Thoracic aorta (tissue), 2 donors: Measurements from ENCODE around the gene TTC39B. TPM values are rescaled to one million over a fixed set of nuclear protein-coding genes. Genes with fewer than 3 reads are reported as not detected.

Source experiments
- ATAC-seq: fragments of 150-250 bp; one replicate; pipeline ENCODE4 v1.8.0; 2017; ENCODE audit warnings: low read depth; ENCODE audit not compliant: insufficient number of reproducible peaks, low FRiP score
- DNase-seq: peaks from one replicate; pipeline ENCODE4 v3.0.0-alpha.2; 2020; ENCODE audit warnings: low spot score
- H3K27ac ChIP-seq, 2 donors: fragments of 200-600 bp; sonication (generic); 1 replicate in 1 of 2; 2 replicates in 1 of 2; pipeline ENCODE4 v1.5.1; 2016; ENCODE audit warnings: mild to moderate bottlenecking in 2 of 2, moderate library complexity in 2 of 2
- H3K27me3 ChIP-seq: fragments of 200-600 bp; sonication (generic); replicated peaks from 2 replicates; pipeline ENCODE4 v1.6.0; 2016; ENCODE audit warnings: mild to moderate bottlenecking; ENCODE audit not compliant: insufficient read depth
- H3K36me3 ChIP-seq: fragments of 200-600 bp; sonication (generic); one replicate; pipeline ENCODE4 v1.5.1; 2016
- H3K4me1 ChIP-seq, 2 donors: fragments of 200-600 bp; sonication (generic); 1 replicate in 1 of 2; 2 replicates in 1 of 2; pipeline versions ENCODE4 v1.5.1 to v1.6.0; 2016; ENCODE audit warnings: low read depth in 2 of 2, mild to moderate bottlenecking in 1 of 2; ENCODE audit not compliant: control insufficient read depth in 1 of 2
- H3K4me3 ChIP-seq: fragments of 200-600 bp; sonication (generic); 2 replicates; pipeline ENCODE4 v1.5.1; 2016; ENCODE audit warnings: mild to moderate bottlenecking
- H3K9me3 ChIP-seq: fragments of 200-600 bp; sonication (generic); 2 replicates; pipeline ENCODE4 v1.5.1; 2016
- total RNA-seq, 2 donors: library from RNA; depleted of rRNA; stranded (reverse); fragments of >200 nt; gene quantifications; one replicate each; pipeline versions ENCODE4 v1.1.0 to v1.2.3, GENCODE V29; 2016
- TF ChIP-seq, protein P1 (sequence below): fragments of 200-600 bp; sonication (generic); IDR thresholded peaks from one replicate; pipeline ENCODE4 v1.5.1; 2019; ENCODE audit warnings: antibody characterized with exemption

The TTC39B gene
- total RNA-seq, 2 donors from 2014 or later = 24.2 to 46.7 TPM

DNA sequence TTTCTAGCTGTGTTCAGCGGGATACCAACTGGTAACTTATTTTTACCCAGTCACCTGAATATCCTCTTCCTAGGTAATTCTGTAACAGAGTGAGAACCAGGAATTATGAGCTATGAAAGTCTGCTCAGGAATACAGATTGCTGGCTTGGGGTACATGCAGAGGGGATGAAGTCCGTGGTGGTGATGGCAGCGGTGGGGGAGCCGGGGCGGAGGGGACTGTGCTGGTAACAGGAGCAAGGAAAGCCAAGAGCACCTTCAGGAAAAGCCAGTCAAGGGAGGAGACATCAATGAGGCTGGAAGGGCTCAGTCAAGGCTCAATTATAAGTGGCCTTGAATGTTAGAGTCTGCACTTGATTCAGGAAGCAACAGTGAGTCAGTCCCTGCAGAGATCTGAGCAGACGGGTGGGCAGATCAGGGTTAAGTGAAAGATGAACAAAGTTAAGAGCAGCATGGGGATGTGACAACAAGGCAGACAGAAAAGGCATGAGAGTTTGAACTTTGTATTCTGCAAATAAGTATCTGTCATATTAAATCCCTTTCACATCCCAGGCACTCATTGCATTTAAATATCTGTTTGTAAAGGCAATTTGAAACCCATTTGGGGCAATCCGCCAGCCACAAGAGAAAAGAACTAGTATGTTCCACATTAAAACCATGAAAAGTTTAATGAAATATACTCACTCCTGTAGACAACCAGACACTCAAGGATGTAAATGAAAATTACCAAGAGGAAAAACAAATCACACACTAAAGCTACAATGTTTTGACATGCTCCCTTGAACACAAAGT is 101.2 kb downstream of the TTC39B start:
- DNase-seq (no peak), ATAC-seq (no peak)
- H3K9me3 ChIP-seq = no peaks in the 10 kb centered on the region
- no peaks in the 10 kb centered on the region for H3K36me3 ChIP-seq
- H3K4me1 ChIP-seq = peaks cover 7 to 21% of the 10 kb centered on the region in 2 donors
- TF ChIP-seq, protein P1, sequence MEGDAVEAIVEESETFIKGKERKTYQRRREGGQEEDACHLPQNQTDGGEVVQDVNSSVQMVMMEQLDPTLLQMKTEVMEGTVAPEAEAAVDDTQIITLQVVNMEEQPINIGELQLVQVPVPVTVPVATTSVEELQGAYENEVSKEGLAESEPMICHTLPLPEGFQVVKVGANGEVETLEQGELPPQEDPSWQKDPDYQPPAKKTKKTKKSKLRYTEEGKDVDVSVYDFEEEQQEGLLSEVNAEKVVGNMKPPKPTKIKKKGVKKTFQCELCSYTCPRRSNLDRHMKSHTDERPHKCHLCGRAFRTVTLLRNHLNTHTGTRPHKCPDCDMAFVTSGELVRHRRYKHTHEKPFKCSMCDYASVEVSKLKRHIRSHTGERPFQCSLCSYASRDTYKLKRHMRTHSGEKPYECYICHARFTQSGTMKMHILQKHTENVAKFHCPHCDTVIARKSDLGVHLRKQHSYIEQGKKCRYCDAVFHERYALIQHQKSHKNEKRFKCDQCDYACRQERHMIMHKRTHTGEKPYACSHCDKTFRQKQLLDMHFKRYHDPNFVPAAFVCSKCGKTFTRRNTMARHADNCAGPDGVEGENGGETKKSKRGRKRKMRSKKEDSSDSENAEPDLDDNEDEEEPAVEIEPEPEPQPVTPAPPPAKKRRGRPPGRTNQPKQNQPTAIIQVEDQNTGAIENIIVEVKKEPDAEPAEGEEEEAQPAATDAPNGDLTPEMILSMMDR = no peak
- H3K27ac ChIP-seq = no peak overlapping the region
- H3K27me3 ChIP-seq = no peaks in the 10 kb centered on the region
- H3K4me3 ChIP-seq = no peak overlapping the region

GRCh38 chr9:15203581-15203980 is 103.4 kb downstream of the TTC39B start:
- Histone ChIP-seq H3K27me3 (no peaks in the 10 kb centered on the region), H3K27ac (no peak overlapping the region), H3K36me3 (no peaks in the 10 kb centered on the region), H3K4me1 (peaks cover 0 to 12% of the 10 kb centered on the region in 2 donors), H3K9me3 (no peaks in the 10 kb centered on the region), H3K4me3 (no peak overlapping the region)
- TF ChIP-seq, protein P1 = no peak
- ATAC-seq = no peak
- no peak for DNase-seq

GRCh38 chr9:15200111-15200510 is 106.9 kb downstream of the TTC39B start:
- DNase-seq (no peak), ATAC-seq (no peak)
- H3K9me3 ChIP-seq = no peaks in the 10 kb centered on the region
- TF ChIP-seq, protein P1 = no peak
- H3K27ac ChIP-seq = no peak overlapping the region
- H3K36me3 ChIP-seq = peaks cover 9% of the 10 kb centered on the region
- H3K27me3 ChIP-seq = no peaks in the 10 kb centered on the region
- H3K4me1 ChIP-seq = peaks cover 0 to 12% of the 10 kb centered on the region in 2 donors
- H3K4me3 ChIP-seq = no peak overlapping the region

- Histone ChIP-seq H3K4me1 (no peaks in the 10 kb centered on the region), H3K9me3 (no peaks in the 10 kb centered on the region), H3K27me3 (no peaks in the 10 kb centered on the region), H3K27ac (no peak overlapping the region), H3K36me3 (peaks cover 26% of the 10 kb centered on the region), H3K4me3 (no peak overlapping the region)
- ATAC-seq (no peak), DNase-seq (no peak)
- TF ChIP-seq, protein P1 = no peak
Observed at GRCh38 chr9:15192856-15193255, 114.2 kb downstream of the TTC39B start.

DNA sequence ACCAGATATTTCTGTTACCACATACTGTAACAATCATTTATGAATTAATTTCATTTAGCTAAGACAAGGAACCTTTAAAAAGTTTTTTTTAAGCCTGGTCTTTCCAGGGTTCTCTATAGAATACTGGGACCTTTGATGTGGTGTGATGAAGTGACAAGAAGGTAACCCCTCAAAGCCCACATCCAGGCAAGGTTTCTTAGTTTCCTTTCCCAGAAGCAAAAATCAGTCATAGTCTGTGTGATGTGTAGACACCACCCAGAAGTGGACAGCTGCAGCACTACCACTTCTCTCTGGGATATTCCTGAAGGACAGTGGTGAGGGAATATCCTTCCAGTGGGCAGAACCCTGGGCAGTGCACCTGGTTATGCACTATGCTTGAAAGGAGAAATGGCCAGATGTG is 115.6 kb downstream of the TTC39B start:
- TF ChIP-seq, protein P1 = no peak
- Histone ChIP-seq H3K4me3 (no peak overlapping the region), H3K36me3 (peaks cover 29% of the 10 kb centered on the region), H3K9me3 (no peaks in the 10 kb centered on the region), H3K27ac (no peak overlapping the region), H3K27me3 (no peaks in the 10 kb centered on the region), H3K4me1 (no peaks in the 10 kb centered on the region)
- no peak for DNase-seq
- ATAC-seq = no peak
